Glutamatergic neuron (in vitro differentiated cells): ENCODE measurements around the gene PCDHAC2. TPM values are rescaled to one million over a fixed set of nuclear protein-coding genes. Genes with fewer than 3 reads are reported as not detected.

Experiments used
- DNase-seq: peaks from one replicate; pipeline ENCODE4 v3.0.0; 2022
- H3K27ac Mint-ChIP-seq: one replicate; pipeline ENCODE4 v1.8.0; 2020; ENCODE audit warnings: mild to moderate bottlenecking, mixed read lengths, inconsistent platforms; ENCODE audit not compliant: unreplicated experiment
- H3K27me3 Mint-ChIP-seq: one replicate; pipeline ENCODE4 v1.8.0; 2020; ENCODE audit warnings: mild to moderate bottlenecking, moderate library complexity, mixed read lengths, inconsistent platforms; ENCODE audit not compliant: unreplicated experiment
- H3K36me3 Mint-ChIP-seq: one replicate; pipeline ENCODE4 v1.8.0; 2020; ENCODE audit warnings: mild to moderate bottlenecking, mixed read lengths, inconsistent platforms; ENCODE audit not compliant: unreplicated experiment
- H3K4me1 Mint-ChIP-seq: one replicate; pipeline ENCODE4 v1.8.0; 2020; ENCODE audit warnings: mild to moderate bottlenecking, low read depth, mixed read lengths, inconsistent platforms; ENCODE audit not compliant: unreplicated experiment
- H3K4me3 Mint-ChIP-seq: one replicate; pipeline ENCODE4 v1.8.0; 2020; ENCODE audit warnings: mild to moderate bottlenecking, mixed read lengths, inconsistent platforms; ENCODE audit not compliant: unreplicated experiment
- H3K9me3 Mint-ChIP-seq: one replicate; pipeline ENCODE4 v1.8.0; 2020; ENCODE audit warnings: mild to moderate bottlenecking, moderate library complexity, mixed read lengths, inconsistent platforms; ENCODE audit not compliant: unreplicated experiment
- total RNA-seq: library from RNA; stranded (reverse); fragmentation: NEBNext Ultra II Directional; extraction: Animal tissue kit (Norgen Biotek cat#: 25700); gene quantifications from one replicate; pipeline ENCODE4 v1.2.1, GENCODE V29; 2021; ENCODE audit not compliant: unreplicated experiment
- TF ChIP-seq, protein P1 (sequence below): fragments of 200-600 bp; sonication (generic); IDR thresholded peaks from one replicate; pipeline ENCODE4 v1.5.0; 2021; ENCODE audit not compliant: partially characterized antibody, unreplicated experiment

Gene PCDHAC2
- total RNA-seq, 1 donor from 2014 or later = 6.0 TPM

- H3K27ac Mint-ChIP-seq = no peak overlapping the region
- peaks cover 5% of the 10 kb centered on the region for H3K27me3 Mint-ChIP-seq
- no peaks in the 10 kb centered on the region for H3K9me3 Mint-ChIP-seq
- no peak for DNase-seq
- H3K36me3 Mint-ChIP-seq = no peaks in the 10 kb centered on the region
- TF ChIP-seq, protein P1, sequence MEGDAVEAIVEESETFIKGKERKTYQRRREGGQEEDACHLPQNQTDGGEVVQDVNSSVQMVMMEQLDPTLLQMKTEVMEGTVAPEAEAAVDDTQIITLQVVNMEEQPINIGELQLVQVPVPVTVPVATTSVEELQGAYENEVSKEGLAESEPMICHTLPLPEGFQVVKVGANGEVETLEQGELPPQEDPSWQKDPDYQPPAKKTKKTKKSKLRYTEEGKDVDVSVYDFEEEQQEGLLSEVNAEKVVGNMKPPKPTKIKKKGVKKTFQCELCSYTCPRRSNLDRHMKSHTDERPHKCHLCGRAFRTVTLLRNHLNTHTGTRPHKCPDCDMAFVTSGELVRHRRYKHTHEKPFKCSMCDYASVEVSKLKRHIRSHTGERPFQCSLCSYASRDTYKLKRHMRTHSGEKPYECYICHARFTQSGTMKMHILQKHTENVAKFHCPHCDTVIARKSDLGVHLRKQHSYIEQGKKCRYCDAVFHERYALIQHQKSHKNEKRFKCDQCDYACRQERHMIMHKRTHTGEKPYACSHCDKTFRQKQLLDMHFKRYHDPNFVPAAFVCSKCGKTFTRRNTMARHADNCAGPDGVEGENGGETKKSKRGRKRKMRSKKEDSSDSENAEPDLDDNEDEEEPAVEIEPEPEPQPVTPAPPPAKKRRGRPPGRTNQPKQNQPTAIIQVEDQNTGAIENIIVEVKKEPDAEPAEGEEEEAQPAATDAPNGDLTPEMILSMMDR = no peak
- no peak overlapping the region for H3K4me3 Mint-ChIP-seq
- H3K4me1 Mint-ChIP-seq = peaks cover 4% of the 10 kb centered on the region
Measured at GRCh38 chr5:140992828-140993227, 26.6 kb downstream of the PCDHAC2 start.

DNA sequence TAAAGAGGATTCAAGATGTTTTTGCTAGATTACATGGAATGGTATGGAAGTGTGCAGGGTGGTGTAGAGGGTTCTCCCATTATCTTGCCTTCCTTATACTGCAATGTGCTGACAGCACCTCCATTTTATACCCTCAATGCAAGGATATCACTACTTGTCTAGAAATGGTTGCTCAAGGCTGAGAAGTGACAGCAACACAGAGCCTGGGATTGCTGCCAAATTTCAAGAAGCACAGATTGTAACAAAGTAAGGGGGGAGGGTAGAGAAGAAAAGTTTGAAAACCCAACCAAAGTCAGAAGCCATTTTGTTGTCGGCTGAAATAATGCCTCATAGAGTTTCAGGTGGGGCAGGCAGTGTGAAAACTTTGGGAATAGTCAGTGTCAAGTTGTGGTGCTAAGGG is 29.8 kb downstream of the PCDHAC2 start:
- Mint-ChIP-seq H3K27me3 (peaks cover 2% of the 10 kb centered on the region), H3K4me1 (peaks cover 5% of the 10 kb centered on the region), H3K27ac (no peak overlapping the region), H3K36me3 (no peaks in the 10 kb centered on the region), H3K4me3 (no peak overlapping the region), H3K9me3 (no peaks in the 10 kb centered on the region)
- DNase-seq = no peak
- TF ChIP-seq, protein P1 = no peak

DNA sequence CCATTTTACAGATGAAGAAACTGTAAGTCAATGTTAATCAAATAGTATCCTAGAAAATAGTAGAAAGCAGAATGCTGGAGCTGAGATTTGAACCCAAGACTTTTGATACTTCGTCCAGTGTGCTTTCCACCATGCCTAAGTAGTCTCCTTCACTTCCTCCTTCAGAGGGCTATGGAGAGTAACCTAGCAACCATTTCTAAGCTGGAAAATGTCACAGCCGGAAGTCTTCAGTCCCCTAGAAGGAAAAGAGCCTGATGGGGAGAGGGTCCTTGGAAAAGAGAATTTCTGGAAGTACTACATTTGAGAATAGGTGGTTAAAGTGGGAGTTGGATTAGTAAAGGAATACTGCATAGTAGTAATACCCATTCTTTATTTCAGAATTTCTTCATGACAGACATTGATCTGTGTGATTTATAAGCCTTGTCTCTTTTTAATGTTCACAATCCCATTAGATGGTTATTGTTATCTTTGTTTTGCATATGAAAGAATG is 32.7 kb downstream of the PCDHAC2 start:
- peaks cover 13% of the 10 kb centered on the region for H3K4me1 Mint-ChIP-seq
- H3K4me3 Mint-ChIP-seq = no peak overlapping the region
- no peak overlapping the region for H3K27ac Mint-ChIP-seq
- no peaks in the 10 kb centered on the region for H3K9me3 Mint-ChIP-seq
- TF ChIP-seq, protein P1 = no peak
- no peaks in the 10 kb centered on the region for H3K27me3 Mint-ChIP-seq
- H3K36me3 Mint-ChIP-seq = no peaks in the 10 kb centered on the region
- DNase-seq = no peak

DNA sequence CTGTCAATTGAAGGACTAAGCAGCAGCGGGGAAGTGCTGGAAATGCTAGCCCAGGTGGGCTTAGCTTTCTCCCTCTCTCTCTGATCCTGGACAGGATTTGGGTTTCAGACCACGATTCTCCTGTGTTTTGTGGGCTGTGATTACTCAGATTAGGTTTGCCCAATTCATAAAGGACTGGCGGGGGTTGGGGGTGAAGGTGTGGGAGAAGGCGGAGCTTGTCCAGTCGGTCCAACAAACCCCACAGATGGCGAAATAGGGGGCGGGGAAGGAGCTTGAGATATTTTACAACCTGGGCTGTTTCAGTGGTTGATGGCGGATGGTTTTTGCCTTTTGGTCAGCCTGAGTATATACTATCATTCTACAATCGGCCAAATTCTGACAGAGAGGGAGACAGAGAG is 35.2 kb downstream of the PCDHAC2 start:
- Mint-ChIP-seq H3K36me3 (no peaks in the 10 kb centered on the region), H3K27ac (peak overlapping the region; percentile 97), H3K4me1 (peaks cover 13% of the 10 kb centered on the region), H3K9me3 (no peaks in the 10 kb centered on the region), H3K4me3 (peak overlapping the region; percentile 95), H3K27me3 (no peaks in the 10 kb centered on the region)
- TF ChIP-seq, protein P1 = no peak
- peak; percentile 48 for DNase-seq

GRCh38 chr5:141001844-141002604 is 35.7 kb downstream of the PCDHAC2 start:
- no peaks in the 10 kb centered on the region for H3K36me3 Mint-ChIP-seq
- H3K9me3 Mint-ChIP-seq = no peaks in the 10 kb centered on the region
- no peaks in the 10 kb centered on the region for H3K27me3 Mint-ChIP-seq
- peaks cover 13% of the 10 kb centered on the region for H3K4me1 Mint-ChIP-seq
- DNase-seq = peak; percentile 51
- TF ChIP-seq, protein P1 = no peak
- peak overlapping the region; percentile 97 for H3K27ac Mint-ChIP-seq
- peak overlapping the region; percentile 95 for H3K4me3 Mint-ChIP-seq
